GM12864 (cell line): ENCODE results near the gene KCTD7.
"Not testable (repeated sequence)": the region's sequence is repeated elsewhere in the genome, so short reads cannot be mapped to it uniquely, and the experiment has no call there.

Source experiments
- DNase-seq: peaks from one replicate; pipeline ENCODE4 v3.0.0-alpha.2; 2011; ENCODE audit warnings: low read depth
- H3K4me3 ChIP-seq: 2 replicates; pipeline ENCODE4 v1.5.1; 2011; ENCODE audit warnings: mild to moderate bottlenecking, low read depth, low read length, control low read depth
- CTCF ChIP-seq: IDR thresholded peaks from 2 replicates; pipeline ENCODE4 v1.5.1; 2011; ENCODE audit warnings: low read depth, mild to moderate bottlenecking, moderate library complexity, low read length, control low read depth, inconsistent platforms; ENCODE audit errors: missing control alignments

The KCTD7 gene

GRCh38 chr7:66667023-66667728, 38.5 kb downstream of the KCTD7 start:
- H3K4me3 ChIP-seq = no peak overlapping the region
- DNase-seq = no peak
- no peak for TF ChIP-seq CTCF

GRCh38 chr7:66668112-66668511, 39.4 kb downstream of the KCTD7 start:
- DNase-seq = no peak
- no peak for TF ChIP-seq CTCF

GRCh38 chr7:66668677-66669076, 40.0 kb downstream of the KCTD7 start:
- H3K4me3 ChIP-seq = no peak overlapping the region
- DNase-seq = no peak
- TF ChIP-seq CTCF = no peak

More at GRCh38 chr7:66668112-66668511, 39.4 kb downstream of the KCTD7 start:
- H3K4me3 ChIP-seq = no peak overlapping the region

- DNase-seq = no peak
- H3K4me3 ChIP-seq = no peak overlapping the region
- no peak for TF ChIP-seq CTCF
These were observed 40.4 kb downstream of the KCTD7 start for GRCh38 chr7:66669088-66669487.

GRCh38 chr7:66669496-66669895, 40.8 kb downstream of the KCTD7 start:
- H3K4me3 ChIP-seq = no peak overlapping the region
- TF ChIP-seq CTCF = no peak
- DNase-seq = no peak

- DNase-seq = no peak
- H3K4me3 ChIP-seq = no peak overlapping the region
- no peak for TF ChIP-seq CTCF
These were observed 42.4 kb downstream of the KCTD7 start for GRCh38 chr7:66671034-66671433.

- not testable (repeated sequence) for DNase-seq, H3K4me3 ChIP-seq
These were observed 42.8 kb downstream of the KCTD7 start for GRCh38 chr7:66671486-66671885.

GRCh38 chr7:66672432-66673123, 43.9 kb downstream of the KCTD7 start:
- not testable (repeated sequence) for H3K4me3 ChIP-seq

GRCh38 chr7:66673124-66673640, 44.5 kb downstream of the KCTD7 start:
- DNase-seq, H3K4me3 ChIP-seq: not testable (repeated sequence)

More at GRCh38 chr7:66672432-66673123, 43.9 kb downstream of the KCTD7 start:
- not testable (repeated sequence) for DNase-seq
